Esophagus squamous epithelium (tissue), 4 donors: Measurements from ENCODE around the gene CAMTA1.

Experiments used
- CTCF ChIP-seq, 6 experiments: fragments of 450-650 bp in 4 of 6; fragments of 200-600 bp in 2 of 6; sonication (generic) in 2 of 6; IDR thresholded peaks; one replicate each; pipeline ENCODE4 v1.5.1; 2016 to 2019; ENCODE audit warnings: antibody characterized with exemption in 6 of 6, mild to moderate bottlenecking in 4 of 6, moderate library complexity in 4 of 6
- POLR2A ChIP-seq, 4 donors: fragments of 450-650 bp; IDR thresholded peaks; one replicate each; pipeline ENCODE4 v1.6.1; 2017; ENCODE audit warnings: antibody characterized with exemption in 4 of 4, mild to moderate bottlenecking in 4 of 4, moderate library complexity in 3 of 4

GRCh38 chr1:7470904-7471638, 685.8 kb downstream of the CAMTA1 start:
- TF ChIP-seq POLR2A (IDR thresholded peaks at IDR 0.05) (no peak), CTCF (IDR thresholded peaks at IDR 0.05) (no peak)
